ENCODE data around the gene SLC12A6.
"Not testable (repeated sequence)": the region's sequence is repeated elsewhere in the genome, so short reads cannot be mapped to it uniquely, and the experiment has no call there.

The SLC12A6 gene

DNA sequence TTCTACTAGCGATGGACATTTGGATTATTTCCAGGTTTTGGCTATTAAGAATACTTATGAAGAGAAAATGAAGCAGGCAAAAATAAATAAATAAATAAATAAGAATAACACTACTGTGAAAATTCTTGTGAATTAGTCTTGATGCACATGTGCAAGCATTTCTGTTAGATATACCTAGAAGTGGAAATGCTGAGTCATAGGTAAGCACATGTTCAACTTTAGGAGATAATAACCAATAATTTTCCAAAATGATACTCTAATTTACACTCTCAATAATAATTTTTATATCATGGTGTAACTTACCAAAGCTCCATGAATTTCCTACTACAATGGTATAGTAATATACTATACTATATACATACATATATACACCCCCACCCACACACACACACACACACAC lies 89.4 kb downstream of the SLC12A6 start:
- DNase-seq = no peak

DNA sequence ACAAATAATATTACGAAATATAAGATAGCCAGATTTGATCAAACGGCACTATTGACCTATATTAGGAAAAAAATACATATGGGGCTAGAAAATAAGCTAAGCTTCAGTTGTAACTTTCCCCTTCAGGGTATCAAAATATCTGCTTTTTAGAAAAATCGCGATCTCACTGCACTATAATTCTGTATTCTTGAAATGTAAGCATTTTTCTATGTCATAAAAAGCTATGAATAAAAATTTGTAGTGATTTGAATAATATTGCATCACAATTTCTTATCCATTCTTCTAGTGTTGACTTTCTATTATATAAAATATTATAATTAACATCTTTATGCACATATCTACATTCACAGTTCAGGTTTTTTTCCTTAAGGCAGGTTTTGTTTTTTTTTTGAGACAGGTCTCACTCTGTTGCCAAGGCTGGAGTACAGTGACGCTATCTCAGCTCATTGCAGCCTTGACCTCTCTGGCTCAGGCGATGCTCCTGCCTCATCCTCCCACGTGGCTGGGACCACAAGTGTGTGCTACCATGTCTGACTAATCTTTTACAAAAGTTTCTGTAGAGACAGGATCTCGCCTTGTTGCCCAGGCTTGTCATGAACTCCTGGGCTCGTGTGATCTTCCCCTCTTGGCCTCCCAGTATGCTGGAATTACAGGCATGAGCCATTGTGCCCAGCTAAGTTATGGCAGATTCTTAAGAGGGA lies 91.2 kb downstream of the SLC12A6 start:
- no peak for DNase-seq

DNA sequence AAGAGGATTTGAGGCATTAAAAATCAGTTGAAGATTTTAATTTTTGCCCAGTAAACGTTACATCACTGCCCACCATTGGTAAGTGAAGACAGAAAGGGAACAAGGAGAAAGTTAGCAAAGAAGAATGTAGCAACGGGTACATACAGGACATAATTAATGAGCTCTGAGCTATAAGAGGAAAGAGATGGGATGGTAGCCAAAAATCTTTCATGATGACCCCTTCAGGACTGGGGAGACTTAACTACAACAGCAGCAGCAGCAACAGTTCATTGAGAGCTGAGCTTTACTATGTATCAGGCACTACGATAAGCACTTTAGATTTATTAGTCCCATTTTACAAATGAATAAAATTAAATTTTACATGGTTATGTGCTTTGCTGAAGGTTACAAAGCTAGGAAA lies 94.4 kb downstream of the SLC12A6 start:
- no peak for DNase-seq

DNA sequence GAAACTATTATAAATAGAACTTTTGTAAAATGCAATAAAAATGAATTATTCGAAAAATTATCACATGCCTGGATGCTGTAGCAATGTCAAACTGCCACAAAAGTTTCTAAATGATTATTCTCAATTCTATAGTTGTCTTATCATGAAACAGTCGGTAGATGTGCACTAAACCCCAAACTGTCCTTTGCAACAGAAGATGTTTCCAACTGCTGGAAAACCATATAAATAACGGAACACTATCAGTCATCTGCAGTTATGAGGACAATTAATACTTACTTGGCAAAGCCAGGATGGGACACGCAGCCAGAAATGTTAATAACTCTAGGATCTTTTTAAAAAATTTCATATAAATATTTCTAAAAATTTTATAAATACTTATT lies 95.3 kb downstream of the SLC12A6 start:
- no peak for DNase-seq

DNA sequence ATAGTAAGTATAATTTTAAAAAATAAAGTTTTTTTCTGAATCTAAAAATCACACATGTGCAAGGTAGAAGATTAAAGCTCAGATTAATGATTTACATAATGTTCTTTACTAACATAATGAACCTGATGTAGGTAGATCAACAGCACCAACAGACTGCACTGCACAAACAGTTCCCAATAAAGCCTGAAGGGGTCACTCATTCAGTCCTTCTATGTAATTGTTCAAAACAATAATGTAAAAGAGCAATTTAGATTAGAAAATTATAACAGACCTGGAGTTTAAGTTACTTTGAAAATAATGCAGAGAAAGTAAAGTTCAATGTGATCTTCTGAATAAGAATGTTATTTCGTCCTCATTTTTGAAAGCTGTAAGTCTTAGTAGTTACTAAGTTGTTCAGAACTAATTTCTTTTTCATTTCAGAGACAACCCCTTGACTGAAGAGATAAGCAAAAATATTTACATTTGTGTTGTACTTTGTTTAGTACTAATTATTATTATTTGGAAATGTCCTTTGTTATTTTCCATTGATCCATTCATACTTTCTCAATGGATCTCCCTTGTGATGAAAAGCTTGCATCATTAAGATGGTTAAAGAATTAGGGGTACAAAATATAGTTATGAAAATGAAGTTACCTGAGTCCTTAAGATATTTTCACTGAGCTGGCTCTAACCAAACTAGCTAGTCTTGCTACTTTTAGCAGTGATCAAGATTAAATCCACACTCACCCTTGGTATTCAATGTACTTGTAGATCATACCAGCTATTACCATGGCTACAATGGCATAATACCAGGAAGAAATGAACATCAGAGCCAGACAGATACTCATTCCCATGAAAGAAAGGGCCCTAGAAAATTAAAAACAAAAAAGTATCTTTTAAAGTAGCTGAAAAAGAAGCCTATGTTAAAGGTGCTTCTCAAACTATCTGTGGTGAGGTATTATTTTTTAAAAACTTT lies 95.9 kb downstream of the SLC12A6 start:
- peak; percentile 31 for DNase-seq

DNA sequence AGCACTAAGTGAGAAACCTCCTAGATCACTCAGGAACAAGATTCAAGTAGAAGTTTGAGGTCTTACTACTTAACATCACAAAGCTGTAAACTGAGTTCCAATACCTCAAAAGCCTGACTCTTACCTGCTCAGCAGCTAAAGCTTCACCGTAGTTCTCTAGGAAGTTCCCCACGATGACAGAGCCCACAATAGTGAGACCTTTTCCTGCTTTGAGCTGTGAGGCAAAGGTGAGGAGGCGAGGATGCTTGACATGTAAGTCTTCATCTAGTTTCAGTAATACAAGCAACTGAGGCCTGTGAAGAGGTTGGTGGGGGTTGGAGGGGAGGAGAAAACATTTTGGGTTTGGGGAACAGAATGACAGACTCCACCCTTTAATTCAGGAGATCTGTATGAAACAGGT lies 97.0 kb downstream of the SLC12A6 start:
- DNase-seq = no peak

DNA sequence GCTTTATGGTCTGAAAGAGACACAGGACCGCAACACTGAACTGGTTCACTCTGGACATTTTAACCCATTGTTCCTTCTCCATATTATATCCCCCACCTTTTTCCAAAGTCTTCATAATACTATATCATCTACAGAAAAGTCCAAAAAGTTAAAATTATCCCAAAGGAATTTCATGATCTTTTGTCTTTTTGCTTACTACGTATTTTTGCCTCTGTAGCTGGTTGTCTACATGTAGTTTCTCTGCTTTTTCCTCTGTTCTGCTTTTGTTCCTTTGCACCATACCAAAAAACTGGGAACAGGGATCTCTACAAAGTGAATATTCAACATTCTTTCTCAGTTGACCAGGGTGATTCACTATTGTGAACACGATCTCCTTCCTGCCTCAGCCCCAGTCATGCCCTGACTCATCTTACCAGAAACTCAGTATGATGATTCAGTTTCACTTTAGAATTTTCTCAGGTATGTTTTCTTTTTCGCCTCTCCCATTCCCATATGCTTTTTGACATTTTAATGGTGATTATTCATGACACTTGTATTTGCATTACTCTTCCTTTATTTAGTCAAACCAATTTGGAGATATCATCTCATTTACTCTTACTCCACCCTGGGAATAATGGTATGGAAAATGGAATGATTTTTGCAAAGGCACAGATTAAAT lies 98.3 kb downstream of the SLC12A6 start:
- no peak for DNase-seq

DNA sequence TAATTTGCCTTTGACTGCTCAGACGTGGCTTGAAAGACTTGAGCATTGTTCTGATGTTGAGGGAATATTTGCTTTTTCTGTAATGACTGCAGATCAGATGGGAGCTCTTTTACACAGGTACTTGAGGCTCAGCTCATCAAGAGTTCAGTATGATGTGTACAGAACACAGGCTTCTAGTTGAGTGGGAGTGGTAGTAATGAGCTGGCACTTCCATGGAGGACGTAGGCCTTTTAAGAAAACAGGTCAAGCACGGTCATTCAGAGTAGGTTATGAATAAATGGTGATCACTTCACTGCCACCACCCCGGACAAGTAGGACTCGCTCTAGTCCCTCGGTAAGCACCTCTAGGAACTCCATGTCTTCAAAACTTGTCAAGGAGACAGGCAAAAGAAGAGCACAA lies 104.0 kb downstream of the SLC12A6 start:
- no peak for DNase-seq

DNA sequence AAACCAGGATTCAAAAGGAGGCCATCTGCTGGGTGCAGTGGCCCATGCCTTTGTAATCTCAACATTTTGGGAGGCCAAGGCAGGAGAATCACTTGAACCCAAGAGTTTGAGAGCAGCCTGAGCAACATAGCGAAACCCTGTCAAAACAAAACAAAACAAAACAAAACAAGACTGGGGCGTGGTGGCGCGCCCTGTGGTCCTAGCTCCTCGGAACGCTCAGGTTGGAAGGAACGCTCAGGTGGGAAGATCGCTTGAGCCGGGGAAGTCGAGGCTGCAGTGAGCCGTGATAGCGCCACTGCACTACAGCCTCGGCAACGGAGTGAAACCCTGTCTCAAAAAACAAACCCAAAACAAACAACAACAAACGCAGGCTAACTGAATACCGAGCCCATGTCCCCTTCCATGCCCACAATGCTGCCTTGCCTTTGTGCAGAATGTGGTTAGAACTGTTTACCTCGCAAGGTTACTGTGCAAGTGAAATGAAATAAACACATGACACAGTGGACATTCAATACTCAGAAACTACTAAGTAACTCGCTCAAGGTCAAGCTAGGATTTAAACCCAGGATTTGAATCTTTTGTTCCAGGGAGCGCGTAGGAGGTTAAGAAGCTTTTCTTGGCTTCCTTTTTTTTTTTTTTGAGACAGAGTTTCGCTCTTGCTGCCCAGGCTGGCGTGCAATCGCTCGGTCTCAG lies 113.5 kb downstream of the SLC12A6 start:
- no peak for DNase-seq

DNA sequence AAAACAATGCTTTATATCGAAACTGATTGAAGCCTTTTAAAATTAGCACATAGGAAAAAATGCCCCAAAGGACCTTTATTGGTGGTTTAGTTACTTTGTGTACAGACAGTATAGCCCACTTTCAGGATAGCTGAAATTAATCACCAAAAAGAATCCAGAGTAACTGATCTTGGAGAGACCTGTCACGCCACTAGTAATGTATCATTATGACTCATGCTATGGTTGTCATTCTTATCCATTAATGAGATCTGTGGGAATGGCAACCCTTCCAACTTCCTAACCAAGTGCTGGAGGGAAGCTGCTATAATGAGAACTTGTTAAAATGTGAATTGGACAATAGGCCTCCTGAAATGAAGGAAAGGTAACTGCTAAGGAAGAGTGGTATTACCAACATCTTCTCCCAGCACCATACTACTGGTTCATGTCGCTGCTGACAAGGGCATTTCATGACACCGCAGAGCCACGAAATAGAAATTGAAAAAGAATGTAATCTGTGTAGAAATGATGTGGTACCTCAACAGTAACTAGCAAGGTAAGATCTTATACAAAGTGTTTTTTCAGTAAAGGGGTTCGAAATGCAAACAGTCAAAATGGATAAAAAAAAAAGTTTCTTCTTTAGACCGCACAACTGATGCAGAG lies 119.9 kb downstream of the SLC12A6 start:
- no peak for DNase-seq

DNA sequence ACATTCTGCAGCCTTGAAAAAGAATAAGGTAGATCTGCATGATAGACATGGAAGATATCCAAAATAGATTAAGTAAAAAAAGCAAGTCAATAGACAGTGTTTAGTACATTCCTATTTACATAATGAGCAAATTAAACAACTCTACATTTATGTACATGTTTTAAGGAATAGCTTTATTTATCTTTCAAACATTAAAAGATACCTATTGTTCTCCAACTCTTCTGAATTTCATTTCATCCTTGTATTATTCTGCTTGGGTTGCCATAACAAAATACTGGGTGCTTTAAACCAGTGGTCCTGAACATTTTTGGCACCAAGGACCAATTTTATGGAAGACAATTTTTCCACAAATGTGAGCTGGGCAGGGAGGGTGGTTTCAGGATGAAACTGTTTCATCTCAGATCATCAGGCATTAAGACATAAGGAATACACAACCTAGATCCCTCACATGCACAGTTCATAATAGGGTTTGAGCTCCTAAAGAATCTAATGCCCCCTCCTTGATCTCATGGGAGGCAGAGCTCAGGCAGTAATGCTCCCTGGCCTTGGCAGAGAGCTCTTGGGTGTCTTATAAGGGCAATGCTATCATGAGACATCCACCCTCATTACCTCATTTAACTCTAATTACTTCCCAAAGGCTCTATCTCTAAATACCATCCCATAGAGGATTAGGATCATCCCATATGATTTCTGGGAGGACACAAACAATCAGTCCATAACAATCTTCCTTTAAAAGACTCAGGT lies 120.9 kb downstream of the SLC12A6 start:
- no peak for DNase-seq

DNA sequence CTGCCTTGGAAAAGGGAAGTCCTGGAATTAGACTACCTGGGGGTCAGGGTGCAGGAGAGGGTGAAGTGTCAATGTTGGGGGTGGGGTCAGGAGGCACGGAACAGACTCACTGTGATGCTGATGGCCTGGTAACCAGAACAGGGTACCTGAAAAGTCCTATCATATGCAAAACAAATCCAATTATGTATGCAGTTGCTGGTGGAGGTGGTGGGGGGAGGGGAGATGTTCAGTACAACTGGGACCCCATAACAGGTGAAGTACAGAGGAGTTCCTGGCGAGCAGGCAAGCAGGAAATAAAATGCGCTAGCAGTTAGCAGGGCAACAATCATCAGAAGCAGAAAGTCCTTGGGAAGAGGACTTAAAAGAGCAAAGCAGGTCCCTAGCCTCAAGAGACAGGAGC lies 123.4 kb downstream of the SLC12A6 start:
- no peak for DNase-seq

DNA sequence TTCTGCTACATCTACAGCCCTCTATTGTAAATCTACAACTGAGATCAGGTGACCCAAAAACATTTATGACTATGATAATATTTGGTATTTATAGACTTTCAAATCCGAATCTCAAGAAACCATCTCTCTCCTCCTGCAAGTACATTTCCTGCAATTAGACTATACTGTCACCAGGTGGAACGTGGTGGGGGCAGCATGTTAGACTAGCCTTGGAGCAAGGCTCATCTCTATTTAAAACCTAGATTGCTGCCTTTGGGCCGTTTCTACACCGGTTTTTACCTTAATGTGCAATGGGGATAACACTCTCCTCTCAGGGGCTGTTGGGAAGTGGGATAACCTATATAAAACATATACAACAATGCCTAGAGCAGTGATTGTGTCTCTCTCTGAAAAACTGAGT lies 123.9 kb downstream of the SLC12A6 start:
- no peak for DNase-seq

DNA sequence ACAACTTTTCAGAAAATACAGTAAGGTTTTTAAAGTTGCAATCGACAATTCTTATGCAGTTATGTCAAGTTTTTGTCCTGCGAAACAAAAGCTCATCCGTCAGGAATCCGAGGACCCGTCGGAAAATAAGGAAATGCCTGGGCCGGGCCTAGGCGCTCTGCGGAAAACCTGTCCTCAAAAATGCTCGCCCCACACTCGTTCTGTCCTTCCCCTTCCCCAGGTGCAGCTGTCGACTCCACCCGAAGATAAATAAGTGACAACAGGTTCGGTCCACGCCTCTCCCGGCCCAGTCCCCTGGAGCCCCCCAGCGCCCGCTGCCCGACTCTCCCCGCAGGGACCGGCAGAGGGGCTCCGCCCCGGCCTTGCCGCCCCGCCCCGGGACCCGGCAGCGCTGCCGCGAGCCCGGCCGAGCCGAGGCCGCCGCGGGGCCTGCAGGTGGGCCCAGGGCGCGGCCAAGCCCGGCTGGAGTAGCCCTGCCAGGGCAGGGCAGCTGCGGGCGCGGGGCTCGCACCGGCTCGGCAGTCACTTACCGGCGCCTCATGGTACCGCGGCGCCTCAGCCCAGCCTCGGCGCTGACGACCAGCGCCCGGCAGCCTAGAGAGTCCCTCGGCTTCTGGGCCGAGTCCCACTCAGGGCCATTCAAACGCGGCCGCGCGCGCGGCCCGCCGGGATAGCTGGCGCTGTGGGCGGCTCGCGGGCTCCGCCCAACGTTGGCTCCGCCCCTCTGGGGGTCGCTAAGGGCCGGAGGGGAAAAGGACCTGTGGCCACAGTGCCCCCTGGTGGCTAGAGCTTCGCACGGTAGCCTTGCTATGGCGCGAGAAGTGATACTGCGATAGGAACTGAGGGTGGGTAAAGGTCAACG lies 127.9 kb downstream of the SLC12A6 start, which contains the start of gene KATNBL1:
KATNBL1 (minus strand) TSS at position 676 of the 862 bp plus-strand sequence. CDS start 46,420 bp downstream, outside the sequence.
- DNase-seq = peak; percentile 98

DNA sequence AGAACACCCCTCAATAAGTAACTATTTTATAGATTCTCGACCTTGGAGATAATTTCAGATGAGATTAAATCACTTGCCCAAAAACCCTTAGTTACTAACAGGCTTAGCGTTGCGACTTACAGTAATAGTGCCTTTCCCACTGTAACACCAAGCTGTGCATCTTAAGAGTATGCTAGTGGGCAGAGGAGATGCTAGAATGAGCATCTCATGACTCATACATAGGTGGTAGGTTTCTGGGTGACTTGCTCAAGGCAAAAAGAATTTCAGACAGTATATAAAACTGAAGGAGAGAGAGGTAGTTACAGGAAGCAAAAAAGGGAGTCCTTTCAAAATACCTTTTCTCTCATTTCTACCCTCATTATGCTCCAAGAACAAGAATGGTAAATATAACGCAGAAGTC lies 131.6 kb downstream of the SLC12A6 start:
- no peak for DNase-seq

DNA sequence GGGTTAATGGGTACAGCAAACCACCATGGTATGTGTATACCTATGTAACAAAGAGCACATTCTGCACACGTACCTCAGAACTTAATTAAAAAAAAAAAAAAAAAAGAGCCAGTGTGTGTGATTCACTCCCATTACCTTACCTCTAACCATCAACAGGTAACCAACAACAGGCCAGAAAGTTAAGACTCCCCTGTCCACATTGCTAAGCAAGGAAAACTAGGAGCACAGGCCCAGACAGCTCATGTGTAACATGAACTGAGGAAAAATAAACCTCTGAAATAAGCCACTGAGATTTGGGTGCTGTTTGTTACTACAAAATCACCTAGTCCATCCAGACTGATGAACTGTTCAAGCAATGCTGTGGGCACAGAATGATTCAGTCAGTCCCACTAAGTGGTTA lies 133.6 kb downstream of the SLC12A6 start:
- no peak for DNase-seq

DNA sequence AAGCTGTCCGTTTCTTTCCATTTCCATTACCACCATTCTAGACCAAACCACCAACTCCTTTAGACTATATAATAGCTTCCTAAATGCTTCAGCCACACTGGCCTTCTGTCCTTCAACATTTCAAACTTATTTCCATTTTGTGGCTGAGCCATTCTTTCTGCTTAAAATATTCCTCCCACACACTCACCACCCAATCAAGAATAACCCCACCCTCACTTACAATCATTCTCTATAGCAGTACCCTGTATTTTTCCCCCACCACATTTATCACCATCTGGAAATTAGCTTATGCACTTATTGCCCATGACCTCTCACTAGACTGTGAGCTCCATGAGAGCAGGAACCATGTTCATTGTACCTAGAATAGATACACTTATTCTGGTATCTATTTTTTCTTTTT lies 134.3 kb downstream of the SLC12A6 start:
- DNase-seq = no peak

DNA sequence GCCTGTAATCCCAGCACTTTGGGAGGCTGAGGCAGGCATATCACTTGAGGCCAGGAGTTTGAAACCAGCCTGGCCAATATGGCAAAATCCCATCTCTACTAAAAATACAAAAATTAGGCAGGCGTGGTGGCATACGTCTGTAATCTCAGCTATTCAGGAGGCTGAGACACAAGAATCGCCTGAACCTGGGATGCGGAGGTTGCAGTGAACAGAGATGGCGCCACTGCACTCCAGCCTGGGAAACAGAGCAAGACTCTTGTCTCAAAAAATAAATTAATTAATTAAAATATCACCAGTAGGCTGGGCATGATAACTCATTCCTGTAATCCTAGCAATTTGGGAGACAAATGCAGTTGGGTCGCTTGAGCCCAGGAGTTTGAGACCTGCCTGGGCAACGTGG lies 144.3 kb downstream of the SLC12A6 start:
- DNase-seq = not testable (repeated sequence)

DNA sequence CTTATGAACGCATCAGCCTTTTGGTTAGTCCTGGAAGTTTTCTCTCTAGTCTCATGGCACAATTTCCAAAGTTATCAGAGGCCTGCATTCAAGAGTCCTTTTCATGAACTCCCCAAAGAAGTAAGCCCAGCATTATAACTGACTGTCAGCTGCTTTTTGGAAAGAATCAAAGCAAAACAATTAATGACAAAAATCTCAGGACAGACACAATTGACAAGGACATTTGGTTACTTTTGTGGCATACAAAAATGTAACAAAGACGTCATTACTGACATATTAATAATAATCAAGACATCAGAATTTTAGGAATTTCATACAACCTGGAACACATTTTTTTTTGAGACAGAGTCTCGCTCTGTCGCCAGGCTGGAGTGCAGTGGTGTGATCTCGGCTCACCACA lies 148.9 kb downstream of the SLC12A6 start:
- no peak for DNase-seq

DNA sequence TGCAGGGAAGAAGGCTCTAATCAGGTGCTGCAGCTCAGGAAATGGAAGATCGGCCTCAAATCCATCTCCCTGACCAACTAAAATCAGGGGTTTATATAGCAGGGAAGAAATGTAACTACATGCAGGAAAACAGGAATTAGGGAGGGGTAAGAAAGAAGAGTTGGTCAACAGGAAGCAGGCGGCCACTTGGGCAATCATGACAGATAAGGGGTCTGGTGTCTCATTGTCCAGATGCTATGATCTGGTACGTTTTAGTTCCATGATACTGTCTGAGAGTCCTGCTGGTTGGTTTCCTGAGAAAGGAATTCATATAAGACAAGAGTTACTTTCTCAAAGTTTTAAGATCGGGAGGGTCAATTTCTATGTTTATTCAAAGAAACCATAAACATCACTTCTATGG lies 151.9 kb downstream of the SLC12A6 start:
- DNase-seq = no peak

DNA sequence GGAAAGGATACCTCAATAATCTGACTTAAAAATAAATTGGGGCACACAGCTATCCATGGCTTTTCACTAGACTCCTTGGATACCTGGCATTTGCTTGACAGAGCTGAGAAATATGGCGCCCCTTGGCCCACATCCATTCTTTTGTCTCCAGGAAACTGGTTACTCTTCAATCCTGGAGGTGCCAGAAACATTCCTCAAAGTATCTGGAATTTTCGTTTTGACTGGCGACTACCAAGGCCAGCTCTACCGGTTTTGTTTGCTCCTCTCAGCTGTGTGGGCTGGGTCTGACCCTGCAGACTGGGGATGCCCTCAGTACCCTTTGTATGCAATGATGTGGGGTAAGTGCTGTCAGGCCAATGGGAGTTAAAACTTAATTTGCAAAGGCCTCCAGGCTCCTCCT lies 154.6 kb downstream of the SLC12A6 start:
- no peak for DNase-seq

Measured in activated gamma-delta T cell treated with Interleukin-2 at 50 U/mL for 16 hours (primary cell).